ENCODE results near the gene SPON1. TPM values are rescaled to one million over a fixed set of nuclear protein-coding genes. Genes with fewer than 3 reads are reported as not detected.

SPON1 gene
- total and polyA plus RNA-seq, 2 of the 8 experiments (the other 6 are each of a cell fraction or from before 2014, with no cell fraction given): 1.5 to 5.4 TPM

DNA sequence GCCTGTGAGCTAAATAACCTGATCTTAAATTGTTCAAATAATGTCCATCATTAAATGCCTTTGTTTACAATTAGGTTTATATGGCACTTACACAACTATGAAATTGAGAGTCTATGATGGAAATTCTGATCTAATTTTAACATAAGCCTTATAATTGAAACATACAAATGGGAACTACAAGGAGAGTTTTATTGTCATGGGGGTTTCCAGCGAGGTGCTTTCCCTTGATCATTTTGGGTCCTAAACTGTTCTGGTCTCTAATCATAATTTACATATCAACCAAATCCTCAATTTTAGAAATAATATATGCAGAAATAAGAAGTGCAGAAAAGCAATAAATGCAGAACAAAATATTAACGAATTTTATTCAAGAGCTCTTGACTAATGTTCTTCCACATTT is 351.6 kb downstream of the SPON1 start (continued):
- TF ChIP-seq CHD7 (IDR thresholded peaks at IDR 0.05; ENCODE audit: insufficient replicate concordance, low read length) (no peak), CHD2 (IDR thresholded peaks at IDR 0.05; ENCODE audit: low read length) (no peak), ATF2 (IDR thresholded peaks at IDR 0.05; ENCODE audit: low read length) (no peak), RXRA (IDR thresholded peaks at IDR 0.05; ENCODE audit: insufficient read depth, low read depth, low read length) (no peak)
- TF ChIP-seq, protein P1, sequence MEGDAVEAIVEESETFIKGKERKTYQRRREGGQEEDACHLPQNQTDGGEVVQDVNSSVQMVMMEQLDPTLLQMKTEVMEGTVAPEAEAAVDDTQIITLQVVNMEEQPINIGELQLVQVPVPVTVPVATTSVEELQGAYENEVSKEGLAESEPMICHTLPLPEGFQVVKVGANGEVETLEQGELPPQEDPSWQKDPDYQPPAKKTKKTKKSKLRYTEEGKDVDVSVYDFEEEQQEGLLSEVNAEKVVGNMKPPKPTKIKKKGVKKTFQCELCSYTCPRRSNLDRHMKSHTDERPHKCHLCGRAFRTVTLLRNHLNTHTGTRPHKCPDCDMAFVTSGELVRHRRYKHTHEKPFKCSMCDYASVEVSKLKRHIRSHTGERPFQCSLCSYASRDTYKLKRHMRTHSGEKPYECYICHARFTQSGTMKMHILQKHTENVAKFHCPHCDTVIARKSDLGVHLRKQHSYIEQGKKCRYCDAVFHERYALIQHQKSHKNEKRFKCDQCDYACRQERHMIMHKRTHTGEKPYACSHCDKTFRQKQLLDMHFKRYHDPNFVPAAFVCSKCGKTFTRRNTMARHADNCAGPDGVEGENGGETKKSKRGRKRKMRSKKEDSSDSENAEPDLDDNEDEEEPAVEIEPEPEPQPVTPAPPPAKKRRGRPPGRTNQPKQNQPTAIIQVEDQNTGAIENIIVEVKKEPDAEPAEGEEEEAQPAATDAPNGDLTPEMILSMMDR (IDR thresholded peaks at IDR 0.05; ENCODE audit: control extremely low read depth in 1 of 3, insufficient read depth in 1 of 3, low read depth in 1 of 3, low read length in 3 of 3): no peak
- TF ChIP-seq, protein P2, sequence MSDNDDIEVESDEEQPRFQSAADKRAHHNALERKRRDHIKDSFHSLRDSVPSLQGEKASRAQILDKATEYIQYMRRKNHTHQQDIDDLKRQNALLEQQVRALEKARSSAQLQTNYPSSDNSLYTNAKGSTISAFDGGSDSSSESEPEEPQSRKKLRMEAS (IDR thresholded peaks at IDR 0.05): no peak
